ENCODE data around the gene CDH1.
A peak's percentile ranks its signal among the peaks of the same experiment; 100 is the strongest.
"Not testable (repeated sequence)": the region's sequence is repeated elsewhere in the genome, so short reads cannot be mapped to it uniquely, and the experiment has no call there.

The CDH1 gene

DNA sequence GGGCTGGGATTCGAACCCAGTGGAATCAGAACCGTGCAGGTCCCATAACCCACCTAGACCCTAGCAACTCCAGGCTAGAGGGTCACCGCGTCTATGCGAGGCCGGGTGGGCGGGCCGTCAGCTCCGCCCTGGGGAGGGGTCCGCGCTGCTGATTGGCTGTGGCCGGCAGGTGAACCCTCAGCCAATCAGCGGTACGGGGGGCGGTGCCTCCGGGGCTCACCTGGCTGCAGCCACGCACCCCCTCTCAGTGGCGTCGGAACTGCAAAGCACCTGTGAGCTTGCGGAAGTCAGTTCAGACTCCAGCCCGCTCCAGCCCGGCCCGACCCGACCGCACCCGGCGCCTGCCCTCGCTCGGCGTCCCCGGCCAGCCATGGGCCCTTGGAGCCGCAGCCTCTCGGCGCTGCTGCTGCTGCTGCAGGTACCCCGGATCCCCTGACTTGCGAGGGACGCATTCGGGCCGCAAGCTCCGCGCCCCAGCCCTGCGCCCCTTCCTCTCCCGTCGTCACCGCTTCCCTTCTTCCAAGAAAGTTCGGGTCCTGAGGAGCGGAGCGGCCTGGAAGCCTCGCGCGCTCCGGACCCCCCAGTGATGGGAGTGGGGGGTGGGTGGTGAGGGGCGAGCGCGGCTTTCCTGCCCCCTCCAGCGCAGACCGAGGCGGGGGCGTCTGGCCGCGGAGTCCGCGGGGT lies at the start of gene CDH1:
Gene CDH1, plus strand, starts transcription at position 247 of the 684 bp plus-strand sequence. Its CDS starts 124 bp downstream, at position 371.
- DNase-seq = peak; percentile 21

DNA sequence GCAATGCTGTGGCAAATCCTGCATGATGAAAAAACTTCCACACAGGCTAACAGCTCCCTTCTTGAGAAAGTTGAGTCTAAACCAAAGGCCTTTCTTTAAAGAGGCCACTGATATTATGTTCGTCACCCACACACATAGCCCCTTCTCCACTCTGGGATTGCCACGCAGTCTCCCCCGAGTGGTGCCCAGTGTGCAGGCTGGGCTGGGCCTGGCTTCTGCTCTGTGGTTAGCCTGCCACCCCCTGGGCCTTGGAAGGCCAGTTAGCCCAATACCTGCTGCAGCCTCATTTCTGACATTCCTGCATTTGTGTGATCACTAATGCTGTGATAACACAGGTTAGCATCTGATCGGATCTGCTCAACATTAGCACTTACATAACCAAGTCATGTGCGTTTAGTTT lies 47.2 kb upstream of the CDH1 start:
- no peak for DNase-seq

GRCh38 chr16:68695575-68695974 lies 41.5 kb upstream of the CDH1 start:
- no peak for DNase-seq

DNA sequence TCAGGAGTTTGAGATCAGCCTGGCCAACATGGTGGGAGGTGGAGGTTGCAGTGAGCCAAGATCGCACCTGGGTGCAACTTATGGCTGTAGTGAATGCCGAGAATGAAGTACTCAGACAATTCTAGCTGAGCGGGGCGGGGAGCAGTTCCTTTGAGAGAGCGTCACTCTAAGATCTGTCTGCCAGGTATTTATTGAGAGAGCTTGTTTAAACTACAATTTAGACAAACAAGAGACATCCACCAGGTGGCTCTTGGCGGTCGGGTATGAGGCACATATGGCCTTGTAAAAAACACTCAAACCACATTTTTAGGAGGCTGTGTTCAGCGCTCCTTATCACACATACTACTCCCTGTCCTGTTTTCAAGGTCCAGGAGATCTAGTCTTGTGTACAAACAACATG lies 40.6 kb upstream of the CDH1 start:
- no peak for DNase-seq

DNA sequence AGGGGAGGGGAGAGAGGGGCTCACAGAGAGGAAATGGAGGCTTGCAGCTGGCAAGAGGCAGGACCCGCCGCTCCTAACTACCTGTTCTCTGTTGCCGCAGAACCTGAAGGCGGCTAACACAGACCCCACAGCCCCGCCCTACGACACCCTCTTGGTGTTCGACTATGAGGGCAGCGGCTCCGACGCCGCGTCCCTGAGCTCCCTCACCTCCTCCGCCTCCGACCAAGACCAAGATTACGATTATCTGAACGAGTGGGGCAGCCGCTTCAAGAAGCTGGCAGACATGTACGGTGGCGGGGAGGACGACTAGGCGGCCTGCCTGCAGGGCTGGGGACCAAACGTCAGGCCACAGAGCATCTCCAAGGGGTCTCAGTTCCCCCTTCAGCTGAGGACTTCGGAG lies 39.0 kb upstream of the CDH1 start:
- DNase-seq = no peak

DNA sequence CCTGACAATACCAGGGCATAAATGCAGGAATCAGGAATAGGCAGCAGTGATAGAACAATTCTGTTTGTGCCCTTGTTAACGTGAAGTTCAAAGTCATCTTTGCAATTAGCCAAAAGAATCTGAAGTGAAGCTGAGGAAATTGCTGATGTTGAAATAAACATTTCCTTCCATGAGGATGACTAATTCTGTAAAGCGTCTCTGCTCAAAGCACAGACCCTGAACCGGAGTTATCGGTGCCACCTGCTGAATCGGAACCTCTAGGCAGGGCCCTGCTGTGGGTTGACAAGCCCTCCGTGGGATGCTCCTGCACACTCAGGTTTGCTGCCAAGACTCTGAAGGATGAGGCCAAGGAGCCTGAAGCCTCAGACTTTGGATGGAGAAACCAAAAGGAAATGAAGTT lies 37.0 kb upstream of the CDH1 start:
- no peak for DNase-seq

GRCh38 chr16:68700831-68701230 lies 36.3 kb upstream of the CDH1 start:
- no peak for DNase-seq

GRCh38 chr16:68704232-68704867 lies 32.7 kb upstream of the CDH1 start:
- peak; percentile 66 for DNase-seq

GRCh38 chr16:68707340-68708152 lies 29.5 kb upstream of the CDH1 start:
- DNase-seq = no peak

DNA sequence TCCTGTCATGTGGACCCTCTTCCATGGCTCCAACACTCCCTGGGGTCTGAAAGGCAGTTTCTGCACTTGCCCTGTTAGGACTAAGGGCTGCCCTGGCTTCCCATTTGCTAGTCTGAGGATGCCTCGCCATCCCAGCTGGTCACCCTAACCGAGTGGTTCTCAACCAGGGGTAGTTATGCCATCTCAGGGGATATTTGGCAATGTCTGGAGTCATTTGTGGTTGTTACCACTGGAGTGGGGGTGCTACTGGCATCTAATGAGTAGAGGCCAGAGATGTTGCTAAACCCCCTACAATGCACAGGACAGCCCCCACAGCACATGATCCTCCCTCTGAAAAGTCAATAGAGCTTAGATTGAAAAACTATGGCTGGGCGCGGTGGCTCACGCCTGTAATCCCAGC lies 26.9 kb upstream of the CDH1 start:
- no peak for DNase-seq

DNA sequence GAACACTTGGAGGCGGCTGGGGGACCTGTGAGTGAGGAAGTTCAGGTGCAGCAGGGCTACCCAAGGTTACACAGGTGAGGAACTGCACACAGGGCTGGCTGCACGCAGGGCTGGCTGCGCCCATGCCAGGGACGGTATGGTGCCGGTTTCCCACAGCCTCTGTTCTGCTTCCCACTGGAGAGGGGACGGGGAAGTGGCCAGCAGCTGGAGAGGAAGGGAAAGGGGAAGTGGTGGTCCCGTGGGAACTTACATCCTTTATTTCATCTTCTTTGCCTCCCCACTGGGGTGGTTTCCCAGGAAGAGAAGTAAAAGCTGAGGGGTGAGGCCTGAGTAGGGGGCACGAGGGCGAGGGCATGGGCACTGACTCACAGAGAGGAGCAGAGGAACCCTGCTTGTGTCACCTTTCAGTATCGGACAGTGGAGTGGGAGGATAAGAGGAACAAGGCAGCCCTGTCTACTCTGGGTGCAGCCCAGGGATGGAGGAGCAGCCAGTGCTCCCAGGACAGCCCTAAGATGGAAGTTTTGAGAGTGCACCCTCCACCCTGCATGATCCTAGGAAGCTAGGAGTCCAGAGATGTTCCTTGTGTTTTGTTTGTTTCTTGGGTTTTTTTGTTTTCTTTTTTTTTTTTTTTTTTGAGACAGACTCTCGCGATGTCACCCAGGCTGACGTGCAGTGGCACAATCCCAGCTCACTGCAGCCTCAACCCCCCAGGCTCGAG lies 25.5 kb upstream of the CDH1 start:
- DNase-seq = peak; percentile 5

DNA sequence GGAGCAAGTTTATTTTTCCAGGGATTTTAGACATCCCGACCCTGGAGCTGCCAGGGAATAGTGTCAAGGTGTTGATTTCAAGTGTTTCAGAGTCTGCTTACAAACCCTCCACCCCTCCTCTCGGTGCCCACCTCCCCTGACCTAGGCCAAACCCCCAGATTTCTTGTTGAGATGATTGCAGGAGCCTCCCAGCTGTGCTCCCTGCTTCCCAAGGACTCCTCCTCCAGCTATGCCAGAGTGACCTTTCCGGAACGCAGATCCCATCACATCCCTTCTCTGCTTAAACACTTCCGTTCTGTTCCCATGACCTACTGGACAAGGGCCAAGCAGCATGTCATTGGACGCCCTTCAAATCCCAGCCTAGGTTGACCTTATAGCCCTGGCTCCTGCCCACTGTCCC lies 23.7 kb upstream of the CDH1 start:
- DNase-seq = no peak

DNA sequence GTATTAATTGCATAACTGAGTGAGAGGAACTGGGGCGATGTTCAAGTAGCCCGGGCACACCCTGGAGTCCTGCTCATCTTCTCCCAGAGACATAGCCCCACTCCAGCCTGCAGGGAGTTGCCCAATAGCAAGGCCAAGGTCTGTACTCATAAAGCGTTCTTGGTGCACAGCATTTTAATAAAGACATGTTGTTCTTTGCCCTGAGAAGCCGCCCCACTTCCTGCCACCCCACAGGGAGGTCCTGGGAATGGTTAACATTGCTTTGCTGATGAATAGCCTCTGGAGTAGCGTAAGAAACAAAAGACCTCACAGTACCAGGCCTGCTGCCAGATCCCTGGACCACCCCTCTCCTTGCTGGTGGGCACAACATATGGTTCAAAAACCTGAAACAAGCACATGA lies 21.6 kb upstream of the CDH1 start:
- no peak for DNase-seq

DNA sequence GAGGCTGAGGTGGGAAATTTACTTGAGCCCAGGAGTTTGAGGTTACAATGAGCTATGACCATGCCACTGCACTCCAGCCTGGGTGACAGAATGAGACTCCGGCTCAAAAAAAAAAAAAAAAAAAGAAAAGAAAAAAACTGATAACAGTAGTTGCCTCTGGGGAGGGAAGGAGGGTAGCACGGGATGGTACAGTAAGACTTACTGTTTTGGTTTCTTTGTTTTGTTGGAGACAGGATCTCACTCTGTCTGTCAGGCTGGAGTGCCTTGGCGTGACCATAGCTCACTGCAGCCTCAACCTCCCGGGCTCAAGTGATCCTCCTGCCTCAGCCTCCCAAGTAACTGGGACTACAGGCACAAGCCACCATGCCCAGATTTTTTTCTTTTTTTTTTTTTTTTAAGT lies 20.6 kb upstream of the CDH1 start:
- DNase-seq = not testable (repeated sequence)

- DNase-seq = no peak
Measured at GRCh38 chr16:68717684-68718083, 19.4 kb upstream of the CDH1 start.

GRCh38 chr16:68718590-68718989 lies 18.5 kb upstream of the CDH1 start:
- DNase-seq = no peak

DNA sequence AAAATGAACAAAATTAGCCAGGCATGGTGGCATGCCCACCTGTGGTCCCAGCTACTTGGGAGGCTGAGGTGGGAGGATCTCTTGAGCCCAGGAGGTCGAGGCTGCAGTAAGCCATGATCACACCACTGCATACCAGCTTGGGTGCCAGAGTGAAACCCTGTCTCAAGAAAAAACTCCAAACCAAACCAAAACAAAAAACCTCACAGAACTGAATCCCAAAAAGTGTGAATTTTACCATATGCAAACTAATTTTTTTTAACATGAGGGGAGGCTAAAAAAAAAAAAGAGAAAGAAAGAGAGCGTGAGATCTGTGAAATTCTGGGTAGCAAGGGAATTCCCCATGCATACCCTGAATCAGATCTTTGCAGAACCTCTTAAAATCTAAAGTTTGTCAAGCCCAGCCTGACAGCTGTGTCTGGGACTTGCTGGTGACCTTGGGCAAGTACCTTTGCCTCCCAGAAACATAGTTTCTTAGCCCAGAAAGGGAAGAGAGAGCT lies 17.1 kb upstream of the CDH1 start:
- DNase-seq = no peak

DNA sequence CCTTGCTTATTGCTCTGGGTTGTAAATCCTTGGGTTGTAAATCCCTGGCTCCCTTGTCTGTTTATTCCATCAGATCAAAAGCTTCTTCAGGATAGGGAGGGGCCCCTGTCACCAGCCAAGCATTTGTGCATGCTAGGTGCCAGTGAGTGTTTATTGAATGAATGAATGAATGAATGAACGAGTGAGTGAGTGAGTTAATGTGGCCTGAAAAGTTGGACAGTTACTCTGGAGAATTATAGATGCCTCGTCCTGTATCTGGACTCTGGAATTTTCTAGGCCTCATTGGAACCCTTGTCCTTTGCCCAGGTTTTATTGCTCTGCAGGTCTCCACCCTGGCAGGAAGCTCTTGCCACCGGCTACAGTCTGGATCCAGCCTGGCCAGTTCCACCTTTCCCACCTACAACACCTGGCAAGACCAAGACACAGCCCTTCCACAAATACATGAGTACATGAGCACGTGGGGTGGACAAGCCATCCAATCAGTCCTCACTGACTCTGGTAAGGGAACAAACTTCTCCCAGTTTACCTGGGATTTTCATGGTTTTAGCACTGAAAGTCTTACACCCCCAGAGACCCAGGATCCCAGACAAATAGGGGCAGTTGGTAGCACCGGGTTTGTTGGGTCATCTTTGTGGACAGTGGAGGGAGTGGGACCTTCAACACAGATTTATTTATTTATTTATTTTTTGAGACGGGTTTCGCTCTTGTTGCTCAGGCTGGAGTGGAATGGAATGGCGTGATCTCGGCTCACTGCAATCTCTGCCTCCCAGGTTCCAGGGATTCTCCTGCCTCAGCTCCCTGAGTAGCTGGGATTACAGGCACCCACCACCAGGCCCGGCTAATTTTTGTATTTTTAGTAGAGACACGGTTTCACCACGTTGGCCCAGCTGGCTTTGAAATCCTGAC lies 14.7 kb upstream of the CDH1 start:
- no peak for DNase-seq

DNA sequence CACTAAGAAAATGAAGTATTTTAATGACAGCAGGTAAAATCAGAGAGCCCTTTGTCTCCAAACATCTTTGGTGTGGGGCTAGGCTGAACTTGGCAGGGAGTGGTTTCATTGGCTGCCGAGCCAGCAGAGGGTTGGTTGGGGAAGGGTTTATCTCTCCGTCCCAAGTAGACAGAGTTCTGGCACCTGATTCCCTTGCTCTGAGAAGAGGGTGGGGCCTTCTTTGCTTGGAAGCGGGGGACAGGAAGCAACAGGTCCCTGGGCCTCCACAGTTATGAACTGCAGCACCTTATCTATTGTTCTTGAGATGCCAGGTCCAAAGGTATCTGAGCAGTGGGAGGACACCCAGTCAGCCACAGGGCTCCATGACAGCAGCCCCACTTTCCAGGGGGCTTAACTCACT lies 12.3 kb upstream of the CDH1 start:
- no peak for DNase-seq

DNA sequence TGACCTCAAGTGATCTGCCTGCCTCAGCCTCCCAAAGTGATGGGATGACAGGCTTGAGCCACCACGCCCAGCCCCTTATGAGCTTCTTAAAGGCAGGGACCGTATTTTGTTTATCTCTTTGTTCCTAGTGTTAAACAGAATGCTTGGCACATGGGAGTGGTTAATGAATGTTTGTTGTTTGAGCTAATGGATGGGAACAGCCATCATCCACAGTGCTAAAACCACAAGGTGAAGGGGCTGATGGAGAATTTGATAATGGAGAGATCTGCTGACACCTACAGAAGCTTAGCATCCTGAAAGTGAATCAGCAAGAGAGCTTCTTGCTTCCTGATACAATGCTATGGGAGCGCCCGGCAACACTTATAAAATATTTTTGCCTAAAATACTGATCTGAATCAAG lies 8.6 kb upstream of the CDH1 start:
- no peak for DNase-seq

DNA sequence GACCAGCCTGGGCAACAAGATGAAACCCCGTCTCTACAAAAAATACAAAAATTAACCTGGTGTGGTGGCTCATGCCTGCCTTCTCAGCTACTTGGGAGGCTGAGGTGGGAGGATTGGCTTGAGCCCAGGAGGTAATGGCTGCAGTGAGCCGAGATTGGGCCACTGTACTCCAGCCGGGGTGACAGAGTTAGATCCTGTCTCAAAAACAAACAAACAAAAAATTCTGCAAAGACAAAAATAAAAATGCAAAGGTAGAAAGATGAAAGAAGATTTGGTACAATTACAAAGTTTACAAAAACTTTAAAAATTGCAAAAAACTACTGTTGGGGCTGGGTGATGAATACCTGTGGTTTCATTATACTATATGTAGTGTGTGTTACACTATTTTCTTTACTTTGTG lies 5.5 kb upstream of the CDH1 start:
- DNase-seq = no peak

GRCh38 chr16:68732042-68732680 lies 4.9 kb upstream of the CDH1 start:
- DNase-seq = no peak
